Measurements from ENCODE around the gene PLXDC2.

The PLXDC2 gene

GRCh38 chr10:19915816-19916215 lies 99.6 kb downstream of the PLXDC2 start:
- DNase-seq = no peak

DNA sequence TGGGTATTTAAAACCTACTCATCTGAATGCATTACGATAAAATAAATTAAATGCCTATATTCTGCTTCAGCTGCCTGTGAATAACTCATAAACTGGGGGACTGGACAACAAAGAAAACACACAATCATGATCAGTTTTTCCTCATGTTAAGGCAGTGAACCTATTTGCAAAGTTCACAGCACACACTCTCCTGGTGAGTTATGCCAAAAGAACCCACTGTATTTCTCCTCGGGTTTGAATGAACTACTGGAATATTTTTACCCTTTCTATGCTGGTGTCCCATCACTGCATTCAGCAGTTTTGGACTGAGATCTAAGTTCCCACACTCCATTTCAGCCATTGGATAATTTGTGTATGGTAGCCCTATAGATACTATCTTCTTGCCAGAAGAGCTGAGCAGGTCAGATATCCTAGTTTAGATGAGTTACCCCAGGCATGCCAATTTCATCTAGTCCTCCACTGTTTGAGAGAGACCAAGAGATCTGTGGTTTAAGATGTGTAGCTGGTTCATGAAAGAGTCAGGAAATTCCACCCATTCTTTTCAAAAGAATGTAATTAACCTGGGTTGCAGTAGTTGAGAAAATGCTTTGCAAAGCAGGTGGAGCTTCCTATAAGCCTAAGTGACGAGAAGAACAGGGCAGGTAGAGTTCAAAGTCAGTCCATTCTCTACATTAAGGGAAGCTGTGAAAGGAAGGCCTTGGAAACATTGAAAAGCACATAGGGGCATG lies 101.7 kb downstream of the PLXDC2 start:
- DNase-seq = no peak

DNA sequence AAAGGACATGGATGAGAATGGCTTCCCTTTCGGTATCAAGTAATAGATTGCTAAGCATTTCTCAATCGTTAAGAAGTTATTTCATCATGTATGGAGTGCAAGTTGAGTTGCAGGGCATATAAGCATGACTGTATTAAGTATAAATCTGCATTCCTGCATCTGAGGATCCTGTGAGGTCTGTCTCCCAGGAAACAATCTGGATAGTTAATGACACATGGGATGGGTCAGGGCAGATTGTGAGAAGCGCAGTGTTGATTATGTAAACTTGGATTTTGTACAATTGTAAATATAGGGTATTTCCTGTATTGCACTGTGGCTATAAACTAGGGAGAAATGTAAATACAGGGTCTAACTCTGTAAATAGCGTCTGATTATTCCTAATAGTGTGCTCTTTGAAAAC lies 102.6 kb downstream of the PLXDC2 start:
- DNase-seq = no peak

- no peak for DNase-seq
Observed at GRCh38 chr10:19919671-19920070, 103.4 kb downstream of the PLXDC2 start.

DNA sequence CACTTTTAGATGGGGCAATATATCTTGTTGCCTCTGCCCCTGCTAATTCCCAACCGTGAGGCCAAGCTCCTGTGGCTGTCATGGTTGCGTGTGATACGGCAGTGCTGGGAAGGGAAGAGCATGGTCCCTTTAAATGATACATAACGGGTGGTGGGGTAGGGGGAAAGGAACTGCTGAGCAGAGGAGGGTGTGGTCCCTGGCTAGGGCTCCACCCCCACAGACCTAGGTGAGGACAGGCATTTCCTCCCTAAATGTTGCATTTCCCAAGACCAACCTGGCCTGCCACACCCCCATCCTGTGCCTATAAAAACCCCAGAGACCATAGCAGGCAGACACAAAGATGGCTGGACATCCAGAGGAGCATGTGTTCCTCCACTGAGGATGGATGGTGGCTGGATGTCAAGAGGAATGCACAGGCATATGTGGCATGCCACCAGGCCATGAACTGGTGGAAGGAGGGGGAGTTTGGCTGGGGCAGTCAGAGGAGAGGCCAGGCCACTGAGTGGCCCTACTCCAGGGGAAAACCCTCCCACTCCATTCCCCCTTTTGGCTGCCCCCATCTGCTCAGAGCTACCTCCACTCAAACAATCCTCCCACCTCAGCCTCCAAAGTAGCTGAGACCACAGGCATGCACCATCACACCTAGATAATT lies 104.0 kb downstream of the PLXDC2 start:
- DNase-seq = no peak

DNA sequence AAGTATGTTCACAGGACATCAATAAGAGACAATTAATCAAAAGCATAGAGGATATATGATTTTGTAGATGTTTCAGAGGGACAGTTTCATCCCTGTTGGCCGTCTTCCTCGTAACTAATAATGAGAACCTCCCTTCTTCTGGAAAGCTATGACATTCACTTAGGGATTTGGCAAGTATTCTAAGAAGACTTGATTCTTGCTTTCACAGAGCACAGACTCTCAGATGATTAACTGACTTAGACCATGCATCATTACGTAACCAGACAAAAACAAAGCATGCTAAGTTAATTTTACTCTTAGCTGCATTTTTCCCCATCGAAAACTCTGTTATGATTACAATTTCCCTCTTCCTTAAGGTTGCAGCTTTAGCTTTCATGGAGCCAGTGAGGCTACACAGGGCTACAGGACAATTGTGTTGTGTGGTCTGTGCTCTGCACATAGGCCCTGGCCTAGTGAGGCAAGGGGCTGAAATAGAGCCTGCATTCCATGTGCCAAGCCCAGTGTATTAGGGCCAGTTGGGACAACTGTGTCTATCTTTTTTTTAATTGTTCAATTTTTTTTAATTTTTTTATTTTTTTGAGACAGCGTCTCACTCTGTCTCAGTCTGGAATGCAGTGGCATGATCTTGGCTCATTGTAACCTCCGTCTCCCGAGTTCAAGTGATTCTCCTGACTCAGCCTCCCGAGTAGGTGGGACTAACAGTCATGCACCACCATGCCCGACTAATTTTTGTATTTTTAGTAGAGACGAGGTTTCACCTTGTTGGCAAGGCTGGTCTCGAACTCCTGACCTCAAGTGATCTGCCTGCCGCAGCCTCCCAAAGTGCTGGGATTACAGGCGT lies 105.3 kb downstream of the PLXDC2 start:
- DNase-seq = no peak

DNA sequence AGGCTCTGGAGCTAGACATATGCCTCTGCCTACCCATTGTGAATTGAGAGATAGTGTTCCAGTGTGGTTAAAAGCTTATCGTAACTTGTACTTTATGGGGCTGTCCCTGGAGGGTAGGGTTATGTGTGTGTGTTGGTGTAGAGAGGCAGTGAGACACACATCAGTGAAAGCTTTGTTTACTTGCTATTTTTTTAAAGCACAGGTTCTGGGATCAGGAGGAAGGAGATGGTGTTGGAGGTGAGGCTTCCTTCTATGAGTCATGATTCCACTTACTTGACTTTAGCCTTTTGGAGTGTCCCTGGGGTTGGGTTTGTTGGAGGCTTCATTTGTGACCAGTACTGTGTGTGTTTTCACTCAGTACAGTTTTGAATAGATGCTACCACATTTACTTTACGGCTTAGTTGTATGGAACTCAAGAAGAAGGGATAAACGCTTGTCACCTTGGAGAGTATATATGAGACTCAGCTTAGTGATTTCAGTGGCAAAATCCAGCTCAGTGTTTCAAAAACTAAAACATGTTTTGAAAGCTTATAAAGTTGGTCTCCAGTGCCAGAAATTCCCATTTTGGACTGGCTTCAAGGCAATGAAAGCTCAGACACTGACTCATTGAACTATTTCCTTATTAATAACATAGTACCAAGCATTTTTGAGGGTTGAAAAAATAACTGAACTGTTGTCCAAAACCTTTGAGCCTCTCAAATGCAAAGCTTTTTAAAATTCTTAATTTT lies 106.2 kb downstream of the PLXDC2 start:
- DNase-seq = no peak

- no peak for DNase-seq
Observed at GRCh38 chr10:19925064-19925463, 108.8 kb downstream of the PLXDC2 start.

DNA sequence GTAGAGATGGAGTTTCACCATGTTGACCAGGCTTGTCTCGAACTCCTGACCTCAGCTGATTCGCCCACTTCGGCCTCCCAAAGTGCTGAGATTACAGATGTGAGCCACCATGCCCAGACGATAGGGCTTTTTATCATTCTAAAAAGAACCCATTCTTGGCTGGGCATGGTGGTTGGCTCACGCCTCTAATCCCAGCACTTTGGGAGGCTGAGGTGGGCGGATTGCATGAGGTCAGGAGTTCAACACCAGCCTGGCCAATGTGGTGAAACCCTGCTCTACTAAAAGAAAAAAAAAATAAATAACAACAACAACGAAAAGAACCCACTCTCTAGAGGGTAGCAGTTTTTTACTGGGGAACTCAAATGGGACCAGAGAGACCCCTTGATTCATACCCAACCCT lies 112.7 kb downstream of the PLXDC2 start:
- DNase-seq = no peak

DNA sequence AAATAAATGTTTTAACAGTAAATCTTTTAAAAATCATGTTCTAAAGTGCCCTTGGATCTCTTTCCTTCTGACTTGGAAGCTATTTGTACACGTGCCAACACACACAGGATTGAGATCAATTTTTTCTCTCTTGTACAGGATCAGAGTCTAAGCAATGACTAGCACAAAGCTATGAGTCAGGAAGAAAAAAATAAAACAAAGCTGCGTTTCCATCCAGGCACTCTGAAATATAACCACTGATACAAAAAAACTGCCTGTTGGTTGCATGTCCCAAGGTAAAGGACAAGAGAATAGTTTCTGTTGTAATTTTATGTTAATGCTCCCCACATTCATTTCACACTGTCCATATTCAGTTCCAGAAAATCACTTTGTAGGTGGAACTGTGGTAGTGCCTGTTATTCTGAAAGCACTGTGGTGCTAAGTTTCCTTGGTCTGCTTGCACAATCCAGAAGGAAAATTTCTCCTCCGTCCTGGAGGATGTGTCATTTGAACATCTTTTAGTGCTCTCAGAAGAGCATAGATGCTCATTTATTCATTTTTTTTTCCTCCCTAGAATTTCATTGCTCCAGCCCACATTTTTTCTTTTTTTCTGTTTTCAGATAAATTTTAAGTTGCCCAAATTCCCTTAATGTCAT lies 113.4 kb downstream of the PLXDC2 start:
- no peak for DNase-seq

- DNase-seq = no peak
Observed at GRCh38 chr10:19930936-19931893, 115.0 kb downstream of the PLXDC2 start.

DNA sequence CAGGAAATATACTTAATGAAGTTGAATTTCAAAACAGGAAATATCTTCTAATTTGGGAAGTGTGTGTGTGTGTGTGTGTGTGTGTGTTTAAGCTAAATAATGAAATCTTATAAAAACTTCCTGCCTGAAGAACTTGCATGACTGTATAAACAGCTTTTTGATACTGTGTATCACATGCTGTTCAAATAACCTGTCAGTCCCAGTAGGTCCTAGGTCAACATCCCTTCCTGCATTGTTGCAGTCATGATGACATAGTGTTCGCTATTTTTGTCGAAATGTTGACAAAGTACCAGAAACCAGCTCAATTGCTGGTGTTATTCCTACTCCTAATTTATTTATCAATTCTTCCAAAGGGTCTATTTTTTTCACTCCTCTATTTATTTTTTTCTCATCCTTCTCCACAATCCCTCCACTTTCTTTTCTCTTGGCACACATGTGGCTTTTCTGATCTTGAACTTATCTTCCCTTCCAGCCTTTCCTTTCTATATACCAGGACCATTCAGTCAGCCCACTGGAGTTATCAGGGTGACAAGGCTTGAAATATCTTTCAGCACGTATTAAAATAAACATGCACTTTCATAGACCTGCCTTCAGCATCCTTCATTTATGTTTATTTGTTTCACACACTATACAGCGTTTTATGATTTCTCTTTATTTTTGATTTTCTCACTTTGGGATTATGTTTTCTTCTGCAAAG lies 115.8 kb downstream of the PLXDC2 start:
- DNase-seq = no peak

DNA sequence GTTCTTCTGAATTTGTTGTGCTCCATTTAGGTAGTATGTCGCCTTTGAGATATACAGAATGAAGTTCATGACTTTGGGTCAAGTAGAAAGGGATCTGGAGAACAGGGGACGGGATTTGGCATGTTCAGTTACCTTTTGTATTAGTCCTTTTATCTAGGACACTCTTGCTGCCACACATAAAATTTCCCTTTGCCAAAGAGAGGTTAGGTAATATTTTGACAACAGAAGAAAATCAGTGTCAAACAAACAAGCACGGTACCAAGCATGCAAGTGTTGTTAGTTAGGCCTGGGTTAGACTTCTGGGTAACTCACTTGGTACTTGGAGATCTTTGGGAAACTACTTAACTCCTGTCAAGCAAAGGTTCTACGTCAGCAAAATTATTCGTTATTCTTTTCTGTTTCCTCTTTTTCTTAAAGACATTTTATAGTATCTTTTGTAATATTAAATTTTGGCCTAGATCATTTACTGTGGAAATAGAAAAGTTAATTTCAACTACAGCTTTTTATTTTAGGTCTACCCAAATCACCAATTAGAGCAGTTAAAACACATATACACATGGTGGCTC lies 116.7 kb downstream of the PLXDC2 start:
- no peak for DNase-seq

DNA sequence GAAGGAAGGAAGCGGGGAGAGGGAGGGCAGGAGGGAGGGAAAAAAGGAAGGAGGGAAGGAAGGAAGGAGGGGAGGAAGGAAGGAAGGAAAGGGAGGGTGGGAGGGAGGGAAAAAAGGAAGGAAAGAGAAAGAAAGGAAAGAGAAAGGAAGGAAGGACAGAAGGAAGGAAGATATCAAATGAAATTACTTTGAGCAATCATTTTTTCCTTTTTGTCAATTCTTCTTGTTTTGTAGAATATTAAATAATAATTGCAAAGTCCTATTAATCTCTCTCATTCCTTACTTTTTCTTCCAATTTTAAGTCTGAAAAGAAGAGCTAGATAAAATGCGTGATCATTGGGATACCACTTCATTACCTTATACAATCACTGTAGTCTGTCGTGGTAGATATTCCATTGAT lies 117.5 kb downstream of the PLXDC2 start:
- no peak for DNase-seq

GRCh38 chr10:19935176-19935575 lies 118.9 kb downstream of the PLXDC2 start:
- DNase-seq = no peak

DNA sequence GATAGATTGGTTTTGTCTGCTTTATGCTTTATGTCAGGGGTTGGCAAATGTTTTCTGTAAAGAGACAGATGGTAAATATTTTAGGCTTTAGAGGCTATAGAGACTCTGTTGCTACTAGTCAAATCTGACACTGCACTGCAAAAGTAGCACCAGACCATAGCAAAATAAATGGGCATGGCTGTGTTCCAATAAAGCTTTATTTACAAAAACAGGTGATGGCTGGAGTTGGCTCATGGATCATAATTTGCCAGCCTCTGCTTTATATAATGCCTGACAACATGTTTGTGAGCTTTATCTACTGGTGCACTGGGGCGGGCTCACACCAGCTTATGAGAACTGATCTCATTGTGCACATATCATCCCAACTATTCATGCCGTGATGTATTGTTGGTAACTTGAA lies 120.1 kb downstream of the PLXDC2 start:
- no peak for DNase-seq

GRCh38 chr10:19937989-19938388 lies 121.8 kb downstream of the PLXDC2 start:
- DNase-seq = no peak

- no peak for DNase-seq
Observed at GRCh38 chr10:19941206-19941880, 125.1 kb downstream of the PLXDC2 start.

DNA sequence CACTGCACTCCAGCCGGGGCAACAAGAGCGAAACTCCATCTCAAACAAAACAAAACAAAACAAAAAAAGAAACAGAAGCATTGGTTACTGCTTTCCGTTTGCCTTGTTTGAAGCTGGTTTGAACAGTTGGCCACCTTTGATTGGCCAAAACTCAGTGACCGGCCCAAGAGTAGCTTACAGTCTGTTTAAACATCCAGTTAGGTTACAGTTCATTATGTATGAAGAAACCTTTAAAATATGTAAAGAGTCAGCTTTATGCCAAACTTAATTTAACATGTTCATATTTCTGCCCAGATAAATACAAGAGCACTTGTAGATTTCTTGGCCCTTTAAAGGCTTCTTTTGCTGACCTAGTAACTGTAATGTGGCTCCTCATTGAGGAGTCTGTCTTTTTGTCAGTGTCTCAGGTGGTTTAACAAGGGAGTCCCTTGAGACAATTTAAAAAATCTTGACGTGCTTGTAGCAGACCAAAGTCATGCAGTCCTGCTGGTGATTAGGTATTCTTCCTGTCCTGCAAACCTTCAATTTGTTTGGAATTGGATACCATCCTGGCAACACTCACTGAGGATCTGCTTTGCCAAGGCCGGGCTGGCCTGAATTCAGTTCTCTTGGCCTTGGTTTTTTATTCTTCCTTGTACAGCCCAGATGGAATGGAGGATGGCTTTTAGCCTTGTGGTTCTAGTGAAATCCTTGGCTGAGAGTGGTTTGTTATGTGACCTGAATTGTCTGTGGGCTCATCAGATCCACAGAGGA lies 128.9 kb downstream of the PLXDC2 start:
- no peak for DNase-seq
